GM12878 (cell line): ENCODE results near the gene CFHR5. TPM values are rescaled to one million over a fixed set of nuclear protein-coding genes. Genes with fewer than 3 reads are reported as not detected.

Experiments used
- ATAC-seq: fragments of 200-7000 bp; cut with Tn5 transposase; 3 replicates; pipeline ENCODE4 v1.9.1; 2020; ENCODE audit warnings: mild to moderate bottlenecking, moderate library complexity
- BruUV-seq: library from RNA; stranded (reverse); fragments of 400-500 nt; replicated peaks from 2 replicates; lab custom pipeline; 2021; lab: Mats Ljungman, UMichigan
- CTCF ChIA-PET: fragments of 300-600 bp; sonication (Branson Sonifier 250); formaldehyde crosslinking; extraction: SDS; loops from one replicate; lab custom pipeline; 2021; ENCODE audit warnings: inconsistent platforms; lab: Yijun Ruan, JAX
- POLR2A ChIA-PET: fragments of 350-600 bp; formaldehyde crosslinking; extraction: SDS; loops from one replicate; lab custom pipeline; 2021; ENCODE audit warnings: inconsistent platforms; lab: Charles Lee
- RAD21 ChIA-PET: fragments of 300-600 bp; sonication (Branson Sonifier 250); formaldehyde crosslinking; loops from one replicate; lab custom pipeline; 2023; ENCODE audit warnings: antibody characterized with exemption; ENCODE audit not compliant: unreplicated experiment; lab: Charles Lee
- SMC1A ChIA-PET: fragments of 300-600 bp; sonication (Branson Sonifier 250); formaldehyde crosslinking; loops from one replicate; lab custom pipeline; 2023; ENCODE audit not compliant: unreplicated experiment, uncharacterized antibody; lab: Charles Lee
- DNase-seq: peaks from one replicate; pipeline ENCODE4 v3.0.0-alpha.2; 2011; ENCODE audit warnings: low read depth, low spot score
- FAIRE-seq: peaks from 3 replicates; lab custom pipeline; 2011; peaks lifted over from hg19 to GRCh38; lab: Jason Lieb, UNC
- H2AFZ ChIP-seq: 2 replicates; pipeline ENCODE4 v1.6.0; 2011; ENCODE audit warnings: low read depth, low read length, control low read depth; ENCODE audit not compliant: control insufficient read depth
- H3K27ac ChIP-seq: 2 replicates; pipeline ENCODE4 v1.5.1; 2011; ENCODE audit warnings: control low read depth; ENCODE audit not compliant: control insufficient read depth, insufficient read depth
- H3K27me3 ChIP-seq, 2 experiments: replicated peaks in 1 of 2; 2 replicates each; pipeline versions ENCODE4 v1.6.0 to v1.6.1; 2011; ENCODE audit warnings: low read length in 1 of 2; ENCODE audit not compliant: control insufficient read depth in 2 of 2, insufficient read depth in 2 of 2
- H3K36me3 ChIP-seq, 2 experiments: 2 replicates each; pipeline ENCODE4 v1.5.1; 2011; ENCODE audit warnings: low read length in 1 of 2; ENCODE audit not compliant: control insufficient read depth in 2 of 2, insufficient read depth in 2 of 2
- H3K4me1 ChIP-seq: 2 replicates; pipeline ENCODE4 v1.6.1; 2011; ENCODE audit warnings: mild to moderate bottlenecking, low read length, moderate library complexity, mixed read lengths; ENCODE audit not compliant: control insufficient read depth, insufficient read depth
- H3K4me2 ChIP-seq: 2 replicates; pipeline ENCODE4 v1.6.0; 2011; ENCODE audit warnings: control low read depth; ENCODE audit not compliant: control insufficient read depth, insufficient read depth
- H3K4me3 ChIP-seq: fragments of 200-600 bp; sonication (generic); 2 replicates; pipeline ENCODE4 v1.5.1; 2016
- H3K79me2 ChIP-seq: 2 replicates; pipeline ENCODE4 v1.6.0; 2011; ENCODE audit warnings: low read length; ENCODE audit not compliant: control insufficient read depth, insufficient read depth
- H3K9ac ChIP-seq: 2 replicates; pipeline ENCODE4 v1.8.0; 2011; ENCODE audit warnings: low read length, control low read depth, mixed read lengths; ENCODE audit not compliant: control insufficient read depth, insufficient read depth
- H3K9me3 ChIP-seq: replicated peaks from 3 replicates; pipeline ENCODE4 v1.5.1; 2011; ENCODE audit warnings: mild to moderate bottlenecking, low read length; ENCODE audit not compliant: control insufficient read depth, insufficient read depth
- H4K20me1 ChIP-seq: 2 replicates; pipeline ENCODE4 v1.6.0; 2011; ENCODE audit not compliant: control insufficient read depth, insufficient read depth
- CBX5 ChIP-seq: sonication (generic); IDR thresholded peaks from 2 replicates; pipeline ENCODE4 v1.6.1; 2016; ENCODE audit warnings: low read depth, moderate library complexity, mild to moderate bottlenecking, inconsistent platforms
- CHD1 ChIP-seq: IDR thresholded peaks from 2 replicates; pipeline ENCODE4 v1.6.1; 2012; ENCODE audit warnings: low read depth, low read length, improper control_type of control experiment
- POLR2AphosphoS5 ChIP-seq: IDR thresholded peaks from 2 replicates; pipeline ENCODE4 v1.6.1; 2011; ENCODE audit warnings: mild to moderate bottlenecking, low read length, inconsistent platforms
- SMARCA5 ChIP-seq: fragments of 450-650 bp; IDR thresholded peaks from 2 replicates; pipeline ENCODE4 v1.6.1; 2017; ENCODE audit warnings: mild to moderate bottlenecking
- TCF3 ChIP-seq: IDR thresholded peaks from 2 replicates; pipeline ENCODE4 v1.6.1; 2012; ENCODE audit warnings: low read depth, mild to moderate bottlenecking, low read length, borderline replicate concordance; ENCODE audit not compliant: insufficient read depth
- ZNF274 ChIP-seq: IDR thresholded peaks from one replicate; pipeline ENCODE4 v1.8.0; 2011; ENCODE audit not compliant: insufficient read length, insufficient read depth
- WGBS: methylation state at CpG from one replicate; pipeline ENCODE4 v1.1.6; 2016; ENCODE audit warnings: low lambda C conversion rate; ENCODE audit not compliant: insufficient replicate concordance, insufficient coverage; ENCODE audit errors: missing lambda C conversion rate; 5-methylcytosine and 5-hydroxymethylcytosine counted together
- in situ Hi-C: fragments of 300-500 bp; cut with MboI; formaldehyde crosslinking; loops from 9 replicates; pipeline ENCODE4 v1.14.3; 2018; ENCODE audit warnings: mixed read lengths
- intact Hi-C: fragments of 100-400 bp; cut with micrococcal nuclease; formaldehyde crosslinking; loops from one replicate; pipeline ENCODE4 v1.14.2; 2022; ENCODE audit not compliant: unreplicated experiment
- polyA plus RNA-seq, 11 experiments: library from polyadenylated mRNA; depleted of rRNA in 4 of 11; unstranded in 6 of 11; stranded (reverse) in 5 of 11; fragments of >200 nt; fragmentation: Nextera tagmentation in 4 of 11; fragmentation: Illumina TruSeq in 1 of 11; extraction: Ambion mirVana in 4 of 11; extraction: Trizol in 1 of 11; gene quantifications; 1 replicate in 1 of 11; 2 replicates in 10 of 11; pipeline versions ENCODE4 v1.2.1 to v1.2.3, GENCODE V29; 2011 to 2016; ENCODE audit warnings: inconsistent platforms in 2 of 11, missing spikeins in 2 of 11, low read depth in 1 of 11
- total RNA-seq, 4 experiments: library from RNA; depleted of rRNA in 3 of 4; stranded (reverse); fragments of >200 nt in 3 of 4; fragmentation: Illumina TruSeq in 1 of 4; extraction: Trizol in 1 of 4; gene quantifications; 2 replicates each; pipeline versions ENCODE4 v1.2.1 to v1.2.3, GENCODE V29; 2013 to 2021
- TF ChIP-seq, protein P1 (sequence below): IDR thresholded peaks from 2 replicates; pipeline ENCODE4 v1.6.1; 2012; ENCODE audit warnings: low read length, inconsistent platforms
- TF ChIP-seq, protein P2 (sequence below): fragments of 450-650 bp; formaldehyde crosslinking; IDR thresholded peaks from 2 replicates; pipeline ENCODE4 v1.4.0; 2020; ENCODE audit warnings: mild to moderate bottlenecking, moderate library complexity

The CFHR5 gene
- total and polyA plus RNA-seq, 10 of the 15 experiments (the other 5 are each of a cell fraction or from before 2014, with no cell fraction given), result not detected

DNA sequence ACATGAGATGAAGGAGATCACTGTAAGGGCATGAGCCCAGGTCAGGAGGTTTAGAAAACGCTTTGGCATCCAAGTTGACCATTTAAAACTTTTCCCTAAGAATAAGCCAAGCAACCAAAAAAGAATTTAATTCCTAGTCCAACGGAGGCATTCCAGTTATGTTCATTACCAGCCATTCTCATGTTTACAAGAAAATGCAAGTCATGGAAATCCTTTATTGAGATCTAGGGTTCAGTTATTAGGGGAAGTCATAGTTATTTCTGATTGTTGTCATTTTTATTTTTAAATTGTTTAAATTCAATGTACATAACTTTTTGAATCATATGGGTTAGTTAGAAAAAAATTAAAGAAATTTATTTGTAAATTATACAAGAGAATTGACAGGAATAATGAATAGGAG is 24.5 kb downstream of the CFHR5 start:
- ChIA-PET CTCF (no interaction called here), RAD21 (no interaction called here), SMC1A (no interaction called here), POLR2A (no interaction called here)
- Histone ChIP-seq H3K79me2 (no peaks in the 10 kb centered on the region), H3K4me3 (no peak overlapping the region), H3K4me2 (no peak overlapping the region), H4K20me1 (no peaks in the 10 kb centered on the region), H3K36me3 (no peaks in the 10 kb centered on the region), H3K9me3 (no peaks in the 10 kb centered on the region), H3K27ac (no peak overlapping the region), H2AFZ (no peak overlapping the region), H3K27me3 (no peaks in the 10 kb centered on the region), H3K4me1 (no peaks in the 10 kb centered on the region), H3K9ac (no peak overlapping the region)
- no peak for DNase-seq
- intact Hi-C loops, result no loop called here
- no peak for FAIRE-seq
- WGBS, result 13% methylated on average over 2 of the region's 2 CpGs
- BruUV-seq, result no TSS peak
- TF ChIP-seq TCF3 (no peak), CHD1 (no peak), POLR2AphosphoS5 (no peak), ZNF274 (no peak), CBX5 (no peak), SMARCA5 (no peak)
- TF ChIP-seq, protein P1, sequence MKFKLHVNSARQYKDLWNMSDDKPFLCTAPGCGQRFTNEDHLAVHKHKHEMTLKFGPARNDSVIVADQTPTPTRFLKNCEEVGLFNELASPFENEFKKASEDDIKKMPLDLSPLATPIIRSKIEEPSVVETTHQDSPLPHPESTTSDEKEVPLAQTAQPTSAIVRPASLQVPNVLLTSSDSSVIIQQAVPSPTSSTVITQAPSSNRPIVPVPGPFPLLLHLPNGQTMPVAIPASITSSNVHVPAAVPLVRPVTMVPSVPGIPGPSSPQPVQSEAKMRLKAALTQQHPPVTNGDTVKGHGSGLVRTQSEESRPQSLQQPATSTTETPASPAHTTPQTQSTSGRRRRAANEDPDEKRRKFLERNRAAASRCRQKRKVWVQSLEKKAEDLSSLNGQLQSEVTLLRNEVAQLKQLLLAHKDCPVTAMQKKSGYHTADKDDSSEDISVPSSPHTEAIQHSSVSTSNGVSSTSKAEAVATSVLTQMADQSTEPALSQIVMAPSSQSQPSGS, result no peak
- TF ChIP-seq, protein P2, sequence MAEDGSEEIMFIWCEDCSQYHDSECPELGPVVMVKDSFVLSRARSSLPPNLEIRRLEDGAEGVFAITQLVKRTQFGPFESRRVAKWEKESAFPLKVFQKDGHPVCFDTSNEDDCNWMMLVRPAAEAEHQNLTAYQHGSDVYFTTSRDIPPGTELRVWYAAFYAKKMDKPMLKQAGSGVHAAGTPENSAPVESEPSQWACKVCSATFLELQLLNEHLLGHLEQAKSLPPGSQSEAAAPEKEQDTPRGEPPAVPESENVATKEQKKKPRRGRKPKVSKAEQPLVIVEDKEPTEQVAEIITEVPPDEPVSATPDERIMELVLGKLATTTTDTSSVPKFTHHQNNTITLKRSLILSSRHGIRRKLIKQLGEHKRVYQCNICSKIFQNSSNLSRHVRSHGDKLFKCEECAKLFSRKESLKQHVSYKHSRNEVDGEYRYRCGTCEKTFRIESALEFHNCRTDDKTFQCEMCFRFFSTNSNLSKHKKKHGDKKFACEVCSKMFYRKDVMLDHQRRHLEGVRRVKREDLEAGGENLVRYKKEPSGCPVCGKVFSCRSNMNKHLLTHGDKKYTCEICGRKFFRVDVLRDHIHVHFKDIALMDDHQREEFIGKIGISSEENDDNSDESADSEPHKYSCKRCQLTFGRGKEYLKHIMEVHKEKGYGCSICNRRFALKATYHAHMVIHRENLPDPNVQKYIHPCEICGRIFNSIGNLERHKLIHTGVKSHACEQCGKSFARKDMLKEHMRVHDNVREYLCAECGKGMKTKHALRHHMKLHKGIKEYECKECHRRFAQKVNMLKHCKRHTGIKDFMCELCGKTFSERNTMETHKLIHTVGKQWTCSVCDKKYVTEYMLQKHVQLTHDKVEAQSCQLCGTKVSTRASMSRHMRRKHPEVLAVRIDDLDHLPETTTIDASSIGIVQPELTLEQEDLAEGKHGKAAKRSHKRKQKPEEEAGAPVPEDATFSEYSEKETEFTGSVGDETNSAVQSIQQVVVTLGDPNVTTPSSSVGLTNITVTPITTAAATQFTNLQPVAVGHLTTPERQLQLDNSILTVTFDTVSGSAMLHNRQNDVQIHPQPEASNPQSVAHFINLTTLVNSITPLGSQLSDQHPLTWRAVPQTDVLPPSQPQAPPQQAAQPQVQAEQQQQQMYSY (CRISPR knock-in tag), result no peak
- no peak for ATAC-seq
- in situ Hi-C loops, result no loop called here
